ENCODE results near the gene GTF2IRD1. TPM values are rescaled to one million over a fixed set of nuclear protein-coding genes. Genes with fewer than 3 reads are reported as not detected.

Gene GTF2IRD1
- total and polyA plus RNA-seq, 2 of the 13 experiments (the other 11 are each of a cell fraction or from before 2014, with no cell fraction given), result 16.5 to 26.7 TPM

DNA sequence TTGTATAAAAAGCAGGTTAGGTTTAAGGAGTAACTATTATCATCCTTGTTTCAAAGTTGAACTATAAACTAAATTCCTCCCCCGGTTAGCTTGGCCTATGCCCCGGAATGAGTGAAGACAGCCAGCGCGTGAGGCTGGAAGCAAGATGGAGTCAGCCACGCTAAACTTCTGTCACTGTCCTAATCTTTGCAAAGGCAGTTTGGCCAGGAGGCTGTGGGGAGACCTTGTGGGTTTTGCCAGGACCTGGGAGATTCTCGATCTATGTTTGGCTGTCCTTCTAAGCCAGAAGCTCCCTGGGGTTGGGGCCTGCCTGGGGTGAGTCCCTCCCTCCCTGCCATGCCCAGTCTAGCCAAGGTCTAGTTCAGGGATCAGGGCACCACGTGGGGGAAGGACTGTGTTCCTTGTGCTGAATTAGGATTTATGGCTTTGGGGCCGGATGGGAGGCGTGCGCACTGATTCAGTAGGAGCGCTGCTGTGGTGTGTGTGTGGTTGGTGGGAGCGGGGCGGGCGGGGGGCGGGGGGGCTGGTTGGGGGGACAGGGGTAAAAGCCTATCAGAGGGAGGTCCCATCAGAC, 871 bp upstream of the GTF2IRD1 start (continued):
- TF ChIP-seq, protein P1, sequence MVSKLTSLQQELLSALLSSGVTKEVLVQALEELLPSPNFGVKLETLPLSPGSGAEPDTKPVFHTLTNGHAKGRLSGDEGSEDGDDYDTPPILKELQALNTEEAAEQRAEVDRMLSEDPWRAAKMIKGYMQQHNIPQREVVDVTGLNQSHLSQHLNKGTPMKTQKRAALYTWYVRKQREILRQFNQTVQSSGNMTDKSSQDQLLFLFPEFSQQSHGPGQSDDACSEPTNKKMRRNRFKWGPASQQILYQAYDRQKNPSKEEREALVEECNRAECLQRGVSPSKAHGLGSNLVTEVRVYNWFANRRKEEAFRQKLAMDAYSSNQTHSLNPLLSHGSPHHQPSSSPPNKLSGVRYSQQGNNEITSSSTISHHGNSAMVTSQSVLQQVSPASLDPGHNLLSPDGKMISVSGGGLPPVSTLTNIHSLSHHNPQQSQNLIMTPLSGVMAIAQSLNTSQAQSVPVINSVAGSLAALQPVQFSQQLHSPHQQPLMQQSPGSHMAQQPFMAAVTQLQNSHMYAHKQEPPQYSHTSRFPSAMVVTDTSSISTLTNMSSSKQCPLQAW (CRISPR knock-in tag; IDR thresholded peaks at IDR 0.05), result no peak
- no peak for TF ChIP-seq SALL2 (CRISPR knock-in tag; IDR thresholded peaks at IDR 0.05)
- no peak for TF ChIP-seq NCOA2 (CRISPR knock-in tag; IDR thresholded peaks at IDR 0.05)
- TF ChIP-seq HOXA3 (CRISPR knock-in tag; IDR thresholded peaks at IDR 0.05), result 0 out of 2 replicates have a peak, but pooled peaks have one; percentile 50
- no peak for TF ChIP-seq ZNF570 (CRISPR knock-in tag; IDR thresholded peaks at IDR 0.05; ENCODE audit: borderline replicate concordance)
- TF ChIP-seq MATR3 (CRISPR knock-in tag; IDR thresholded peaks at IDR 0.05), result no peak
- TF ChIP-seq TFAP4 (IDR thresholded peaks at IDR 0.05; ENCODE audit: borderline replicate concordance, low read depth), result no peak
- TF ChIP-seq, protein P2, sequence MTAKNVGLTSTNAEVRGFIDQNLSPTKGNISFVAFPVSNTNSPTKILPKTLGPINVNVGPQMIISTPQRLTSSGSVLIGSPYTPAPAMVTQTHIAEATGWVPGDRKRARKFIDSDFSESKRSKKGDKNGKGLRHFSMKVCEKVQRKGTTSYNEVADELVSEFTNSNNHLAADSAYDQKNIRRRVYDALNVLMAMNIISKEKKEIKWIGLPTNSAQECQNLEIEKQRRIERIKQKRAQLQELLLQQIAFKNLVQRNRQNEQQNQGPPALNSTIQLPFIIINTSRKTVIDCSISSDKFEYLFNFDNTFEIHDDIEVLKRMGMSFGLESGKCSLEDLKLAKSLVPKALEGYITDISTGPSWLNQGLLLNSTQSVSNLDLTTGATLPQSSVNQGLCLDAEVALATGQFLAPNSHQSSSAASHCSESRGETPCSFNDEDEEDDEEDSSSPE (CRISPR knock-in tag; IDR thresholded peaks at IDR 0.05), result 0 out of 2 replicates have a peak, but pooled peaks have one; percentile 7
- no peak for TF ChIP-seq HOXA9 (CRISPR knock-in tag; IDR thresholded peaks at IDR 0.05; ENCODE audit: borderline replicate concordance)
- TF ChIP-seq, protein P3, sequence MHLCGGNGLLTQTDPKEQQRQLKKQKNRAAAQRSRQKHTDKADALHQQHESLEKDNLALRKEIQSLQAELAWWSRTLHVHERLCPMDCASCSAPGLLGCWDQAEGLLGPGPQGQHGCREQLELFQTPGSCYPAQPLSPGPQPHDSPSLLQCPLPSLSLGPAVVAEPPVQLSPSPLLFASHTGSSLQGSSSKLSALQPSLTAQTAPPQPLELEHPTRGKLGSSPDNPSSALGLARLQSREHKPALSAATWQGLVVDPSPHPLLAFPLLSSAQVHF (CRISPR knock-in tag; IDR thresholded peaks at IDR 0.05), result no peak
- peak; percentile 50; the same call in 1 of the 2 replicates for TF ChIP-seq SAFB2 (CRISPR knock-in tag; IDR thresholded peaks at IDR 0.05; ENCODE audit: borderline replicate concordance, low read depth)
- TF ChIP-seq, protein P4, sequence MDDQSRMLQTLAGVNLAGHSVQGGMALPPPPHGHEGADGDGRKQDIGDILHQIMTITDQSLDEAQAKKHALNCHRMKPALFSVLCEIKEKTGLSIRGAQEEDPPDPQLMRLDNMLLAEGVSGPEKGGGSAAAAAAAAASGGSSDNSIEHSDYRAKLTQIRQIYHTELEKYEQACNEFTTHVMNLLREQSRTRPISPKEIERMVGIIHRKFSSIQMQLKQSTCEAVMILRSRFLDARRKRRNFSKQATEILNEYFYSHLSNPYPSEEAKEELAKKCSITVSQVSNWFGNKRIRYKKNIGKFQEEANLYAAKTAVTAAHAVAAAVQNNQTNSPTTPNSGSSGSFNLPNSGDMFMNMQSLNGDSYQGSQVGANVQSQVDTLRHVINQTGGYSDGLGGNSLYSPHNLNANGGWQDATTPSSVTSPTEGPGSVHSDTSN (CRISPR knock-in tag; IDR thresholded peaks at IDR 0.05; ENCODE audit: borderline replicate concordance), result no peak
- TF ChIP-seq STAG1 (CRISPR knock-in tag; IDR thresholded peaks at IDR 0.05), result no peak
- TF ChIP-seq SALL1 (CRISPR knock-in tag; IDR thresholded peaks at IDR 0.05), result no peak
- TF ChIP-seq ZNF12 (CRISPR knock-in tag; IDR thresholded peaks at IDR 0.05), result no peak
- TF ChIP-seq E2F2 (CRISPR knock-in tag; IDR thresholded peaks at IDR 0.05; ENCODE audit: borderline replicate concordance), result no peak
- peak; percentile 26; the same call in 1 of the 2 replicates for TF ChIP-seq USF2 (IDR thresholded peaks at IDR 0.05; ENCODE audit: low read depth, low read length)
- TF ChIP-seq USF2 (CRISPR knock-in tag; IDR thresholded peaks at IDR 0.05; ENCODE audit: borderline replicate concordance), result no peak; the same call in 1 of the 2 replicates
- TF ChIP-seq, protein P5, sequence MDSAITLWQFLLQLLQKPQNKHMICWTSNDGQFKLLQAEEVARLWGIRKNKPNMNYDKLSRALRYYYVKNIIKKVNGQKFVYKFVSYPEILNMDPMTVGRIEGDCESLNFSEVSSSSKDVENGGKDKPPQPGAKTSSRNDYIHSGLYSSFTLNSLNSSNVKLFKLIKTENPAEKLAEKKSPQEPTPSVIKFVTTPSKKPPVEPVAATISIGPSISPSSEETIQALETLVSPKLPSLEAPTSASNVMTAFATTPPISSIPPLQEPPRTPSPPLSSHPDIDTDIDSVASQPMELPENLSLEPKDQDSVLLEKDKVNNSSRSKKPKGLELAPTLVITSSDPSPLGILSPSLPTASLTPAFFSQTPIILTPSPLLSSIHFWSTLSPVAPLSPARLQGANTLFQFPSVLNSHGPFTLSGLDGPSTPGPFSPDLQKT (CRISPR knock-in tag; IDR thresholded peaks at IDR 0.05; ENCODE audit: borderline replicate concordance), result no peak
